Cardiac muscle cell (in vitro differentiated cells and primary cell): Measurements from ENCODE around the gene MLN. TPM values are rescaled to one million over a fixed set of nuclear protein-coding genes. Genes with fewer than 3 reads are reported as not detected.
A peak's percentile ranks its signal among the peaks of the same experiment; 100 is the strongest.

Source experiments
- DNase-seq, 2 donors: peaks; one replicate each; pipeline versions ENCODE4 v3.0.0 to v3.0.0-alpha.2; 2010 to 2017; ENCODE audit warnings: low read depth in 1 of 2, low spot score in 1 of 2
- H3K27ac ChIP-seq: fragments of 200-600 bp; sonication (generic); 2 replicates; pipeline ENCODE4 v1.5.1; 2016
- H3K27me3 ChIP-seq: fragments of 200-600 bp; sonication (generic); 2 replicates; pipeline ENCODE4 v1.6.0; 2016; ENCODE audit warnings: control low read depth
- H3K36me3 ChIP-seq: fragments of 200-600 bp; sonication (generic); 2 replicates; pipeline ENCODE4 v1.5.1; 2016; ENCODE audit warnings: control low read depth
- H3K4me1 ChIP-seq: fragments of 200-600 bp; sonication (generic); 2 replicates; pipeline ENCODE4 v1.8.1; 2017; ENCODE audit warnings: low read depth, mild to moderate bottlenecking, mixed run types
- H3K4me3 ChIP-seq: fragments of 200-600 bp; sonication (generic); 2 replicates; pipeline ENCODE4 v1.5.1; 2016; ENCODE audit warnings: mild to moderate bottlenecking
- H3K9me3 ChIP-seq: fragments of 200-600 bp; sonication (generic); 2 replicates; pipeline ENCODE4 v1.5.1; 2017; ENCODE audit warnings: low read depth, mild to moderate bottlenecking, control low read depth
- polyA plus RNA-seq: library from polyadenylated mRNA; unstranded; fragments of >200 nt; fragmentation: Nextera tagmentation; extraction: Ambion mirVana; gene quantifications from 2 replicates; pipeline ENCODE4 v1.2.1, GENCODE V29; 2016
- total RNA-seq: library from RNA; depleted of rRNA; stranded (reverse); fragments of >200 nt; gene quantifications from 2 replicates; pipeline ENCODE4 v1.2.3, GENCODE V29; 2016
- TF ChIP-seq, protein P1 (sequence below): IDR thresholded peaks from 2 replicates; pipeline ENCODE4 v1.5.1; 2012; ENCODE audit warnings: low read depth, mild to moderate bottlenecking, low read length

Gene MLN
- total and polyA plus RNA-seq, 2 experiments from 2014 or later = 0.55 TPM; not detected in 1

DNA sequence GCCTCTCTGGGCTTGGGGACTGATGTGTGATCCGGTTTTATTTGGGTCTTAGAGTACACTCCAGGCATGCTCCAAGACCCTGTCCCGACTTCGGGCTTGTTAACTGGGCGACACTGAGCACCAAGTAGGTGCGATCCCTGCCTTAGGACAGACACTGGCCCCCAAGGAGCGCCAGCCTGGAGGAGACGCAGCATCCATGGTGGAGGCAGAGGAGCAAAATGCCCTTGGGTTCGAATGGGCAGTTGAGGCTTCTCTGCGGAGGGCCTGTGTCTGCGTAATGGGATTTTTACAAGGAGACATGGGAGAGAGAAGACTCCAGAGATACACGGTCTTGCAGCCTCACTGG, 14.3 kb downstream of the MLN start:
- peak overlapping the region; percentile 69 for H3K4me3 ChIP-seq
- peak overlapping the region; percentile 96 for H3K27ac ChIP-seq
- H3K9me3 ChIP-seq = no peaks in the 10 kb centered on the region
- TF ChIP-seq, protein P1, sequence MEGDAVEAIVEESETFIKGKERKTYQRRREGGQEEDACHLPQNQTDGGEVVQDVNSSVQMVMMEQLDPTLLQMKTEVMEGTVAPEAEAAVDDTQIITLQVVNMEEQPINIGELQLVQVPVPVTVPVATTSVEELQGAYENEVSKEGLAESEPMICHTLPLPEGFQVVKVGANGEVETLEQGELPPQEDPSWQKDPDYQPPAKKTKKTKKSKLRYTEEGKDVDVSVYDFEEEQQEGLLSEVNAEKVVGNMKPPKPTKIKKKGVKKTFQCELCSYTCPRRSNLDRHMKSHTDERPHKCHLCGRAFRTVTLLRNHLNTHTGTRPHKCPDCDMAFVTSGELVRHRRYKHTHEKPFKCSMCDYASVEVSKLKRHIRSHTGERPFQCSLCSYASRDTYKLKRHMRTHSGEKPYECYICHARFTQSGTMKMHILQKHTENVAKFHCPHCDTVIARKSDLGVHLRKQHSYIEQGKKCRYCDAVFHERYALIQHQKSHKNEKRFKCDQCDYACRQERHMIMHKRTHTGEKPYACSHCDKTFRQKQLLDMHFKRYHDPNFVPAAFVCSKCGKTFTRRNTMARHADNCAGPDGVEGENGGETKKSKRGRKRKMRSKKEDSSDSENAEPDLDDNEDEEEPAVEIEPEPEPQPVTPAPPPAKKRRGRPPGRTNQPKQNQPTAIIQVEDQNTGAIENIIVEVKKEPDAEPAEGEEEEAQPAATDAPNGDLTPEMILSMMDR = no peak
- peaks cover under 1% of the 10 kb centered on the region for H3K36me3 ChIP-seq
- H3K27me3 ChIP-seq = no peaks in the 10 kb centered on the region
- peaks cover 14% of the 10 kb centered on the region for H3K4me1 ChIP-seq
- no peak for DNase-seq

DNA sequence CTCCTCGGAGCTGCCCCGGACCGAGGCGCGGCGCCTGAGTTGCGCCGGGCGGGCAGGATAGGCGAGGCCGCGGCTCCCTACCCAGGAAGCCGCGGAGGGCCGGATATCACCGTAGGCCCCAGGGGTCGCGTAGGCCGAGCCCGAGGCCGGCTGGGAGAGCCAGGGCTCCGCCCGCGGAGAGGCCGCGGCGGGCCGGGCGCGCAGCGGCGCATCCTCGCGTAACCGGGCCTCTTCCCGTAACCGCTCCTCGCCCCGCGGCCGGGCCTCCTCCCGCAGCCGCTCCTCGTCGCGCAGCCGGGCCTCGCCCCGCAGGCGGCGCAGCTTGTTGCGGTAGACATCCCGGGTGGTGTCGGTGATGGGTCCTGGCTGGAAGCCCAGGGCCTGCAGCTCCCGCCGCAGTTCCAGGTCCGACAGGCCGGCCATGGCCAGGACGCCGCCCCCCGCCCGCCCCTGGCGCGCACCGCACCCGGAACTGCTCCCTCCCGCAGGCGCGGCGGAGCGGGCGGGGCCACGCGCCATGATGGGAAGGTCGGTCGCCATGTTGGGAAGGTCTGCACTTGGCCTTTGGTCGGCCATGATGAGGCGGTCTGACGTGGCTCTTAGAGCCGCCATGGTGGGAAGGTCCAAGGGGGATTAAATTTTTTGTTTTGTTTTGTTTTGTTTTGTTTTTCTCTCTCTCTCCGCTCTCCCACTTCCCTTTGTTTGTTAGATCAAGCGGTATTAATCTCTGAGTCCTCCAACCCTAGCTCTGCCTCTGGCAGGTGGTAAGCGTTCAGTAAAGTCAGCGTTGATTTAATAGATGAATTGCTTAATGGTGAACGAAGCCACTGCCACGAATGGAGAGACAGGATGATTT, 14.9 kb downstream of the MLN start, which contains the start of gene LEMD2:
TSS of gene LEMD2 (minus strand) at position 437 of the 856 bp plus-strand sequence. CDS start at position 423, 14 bp downstream.
- peaks cover 14% of the 10 kb centered on the region for H3K4me1 ChIP-seq
- H3K27ac ChIP-seq = peak within 1 kb of the TSS; percentile 96
- TF ChIP-seq, protein P1 = no peak
- H3K4me3 ChIP-seq = peak within 1 kb of the TSS; percentile 69
- peaks cover 6% of the 10 kb centered on the region for H3K36me3 ChIP-seq
- no peaks in the 10 kb centered on the region for H3K27me3 ChIP-seq
- no peaks in the 10 kb centered on the region for H3K9me3 ChIP-seq
- DNase-seq = peak; percentile 93 to 97

- peaks cover 14% of the 10 kb centered on the region for H3K36me3 ChIP-seq
- peak overlapping the region; percentile 96 for H3K27ac ChIP-seq
- peak; percentile 75 to 88 for DNase-seq
- TF ChIP-seq, protein P1 = peak; percentile 6
- H3K4me3 ChIP-seq = peak overlapping the region; percentile 69
- H3K4me1 ChIP-seq = peaks cover 14% of the 10 kb centered on the region
- no peaks in the 10 kb centered on the region for H3K9me3 ChIP-seq
- H3K27me3 ChIP-seq = no peaks in the 10 kb centered on the region
Observed at GRCh38 chr6:33787954-33788693, 15.7 kb downstream of the MLN start.

GRCh38 chr6:33787346-33787953, 16.4 kb downstream of the MLN start:
- Histone ChIP-seq H3K27me3 (no peaks in the 10 kb centered on the region), H3K4me1 (peaks cover 14% of the 10 kb centered on the region), H3K9me3 (no peaks in the 10 kb centered on the region), H3K4me3 (peak overlapping the region; percentile 69), H3K36me3 (peaks cover 17% of the 10 kb centered on the region), H3K27ac (peak overlapping the region; percentile 96)
- TF ChIP-seq, protein P1 = no peak
- peak in 1 of 2 donors; percentile 36 for DNase-seq

DNA sequence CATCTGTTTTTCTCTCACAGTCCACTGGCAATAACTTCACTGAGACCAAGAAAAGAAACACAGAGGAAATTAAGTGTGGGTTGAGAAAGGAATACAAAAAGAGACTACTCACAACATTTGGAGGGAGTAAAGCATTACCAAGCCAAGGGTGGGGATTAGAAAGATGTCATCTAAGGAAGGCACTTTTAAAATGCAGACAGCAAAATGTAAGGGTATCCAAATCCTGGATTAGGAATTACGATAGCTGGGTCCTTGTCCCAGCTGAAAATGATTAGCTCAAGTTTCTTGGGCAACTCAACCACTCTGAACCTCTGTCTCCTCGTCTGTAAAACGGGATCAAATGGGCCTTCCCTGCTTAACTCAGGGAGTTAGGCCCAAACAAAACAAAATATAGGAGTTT, 17.1 kb downstream of the MLN start:
- no peak for DNase-seq
- H3K36me3 ChIP-seq = peaks cover 17% of the 10 kb centered on the region
- H3K27ac ChIP-seq = no peak overlapping the region
- H3K9me3 ChIP-seq = no peaks in the 10 kb centered on the region
- H3K27me3 ChIP-seq = no peaks in the 10 kb centered on the region
- TF ChIP-seq, protein P1 = no peak
- peaks cover 14% of the 10 kb centered on the region for H3K4me1 ChIP-seq
- H3K4me3 ChIP-seq = no peak overlapping the region
